NCI-H1436 treated with DMSO at 0.1 percent for 48 hours (cell line): ENCODE measurements around the gene SULT1A2.
"Not testable (repeated sequence)": the region's sequence is repeated elsewhere in the genome, so short reads cannot be mapped to it uniquely, and the experiment has no call there.

Source experiments
- DNase-seq: peaks from one replicate; lab custom pipeline; 2025; lab: John Stamatoyannopoulos, UW

The SULT1A2 gene

DNA sequence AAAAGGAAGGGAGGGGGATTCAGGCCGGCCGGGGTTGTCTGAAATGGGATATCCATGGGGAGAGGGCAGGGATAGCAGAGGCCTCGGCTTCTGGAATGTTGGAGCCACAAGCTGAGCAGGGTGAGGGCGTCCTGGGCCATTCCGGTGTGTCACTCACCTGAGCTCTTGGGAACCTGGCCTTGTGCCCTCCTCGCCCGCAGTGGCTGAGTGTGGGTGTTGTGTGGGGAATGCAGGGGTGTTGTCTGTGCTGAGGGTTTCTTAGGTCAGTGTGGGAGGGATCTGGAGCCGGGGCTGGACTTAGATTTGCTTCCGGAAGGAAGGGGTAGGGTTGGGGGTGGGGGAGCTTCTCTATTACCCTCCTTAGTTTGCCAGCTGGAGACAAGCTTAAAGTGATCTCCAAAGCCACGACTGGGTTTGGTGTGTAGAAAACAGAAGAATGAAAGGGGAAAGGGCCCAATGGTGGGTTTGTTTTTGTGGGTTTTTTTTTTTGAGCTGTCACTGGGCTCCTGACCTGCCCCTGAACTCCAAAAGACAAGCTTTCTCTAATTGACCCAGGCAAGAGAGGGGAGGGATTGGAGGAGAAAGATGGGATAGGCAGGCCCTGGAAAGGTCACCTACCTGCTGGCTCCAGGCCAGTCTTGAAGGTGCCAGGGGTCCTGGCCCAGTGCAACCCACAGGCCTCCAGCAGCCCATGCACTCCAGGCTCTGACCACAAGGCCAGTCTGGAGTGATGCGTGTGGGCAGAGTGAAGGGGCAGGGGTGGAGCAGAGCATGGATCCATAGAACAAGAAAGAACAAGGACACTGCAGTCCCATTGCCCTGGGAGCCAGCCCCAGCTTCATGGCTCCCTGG, at the start of gene SULT1A2:
TSS of gene SULT1A2 (minus strand) at position 211 of the 852 bp plus-strand sequence. CDS start 1,120 bp downstream, outside the sequence.
- no peak for DNase-seq

DNA sequence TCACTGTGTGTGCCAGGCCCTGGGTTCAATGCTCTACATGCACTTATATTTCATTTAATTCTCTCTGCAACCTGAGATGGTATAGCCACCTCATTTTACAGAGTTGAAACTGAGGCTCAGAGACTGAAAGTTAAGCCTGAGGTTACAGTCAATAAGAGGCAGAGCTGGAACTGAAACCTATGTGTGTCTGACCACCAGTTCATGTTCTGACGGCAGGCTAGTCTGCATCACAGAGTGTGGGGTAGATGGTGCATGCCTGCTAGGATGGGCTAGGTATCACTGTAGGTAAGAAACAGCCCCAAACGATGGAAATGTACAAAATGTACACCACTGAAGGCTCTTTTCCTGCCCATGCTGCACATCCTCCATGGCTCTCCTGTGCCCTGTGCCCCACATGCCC, 43.1 kb upstream of the SULT1A2 start:
- not testable (repeated sequence) for DNase-seq

DNA sequence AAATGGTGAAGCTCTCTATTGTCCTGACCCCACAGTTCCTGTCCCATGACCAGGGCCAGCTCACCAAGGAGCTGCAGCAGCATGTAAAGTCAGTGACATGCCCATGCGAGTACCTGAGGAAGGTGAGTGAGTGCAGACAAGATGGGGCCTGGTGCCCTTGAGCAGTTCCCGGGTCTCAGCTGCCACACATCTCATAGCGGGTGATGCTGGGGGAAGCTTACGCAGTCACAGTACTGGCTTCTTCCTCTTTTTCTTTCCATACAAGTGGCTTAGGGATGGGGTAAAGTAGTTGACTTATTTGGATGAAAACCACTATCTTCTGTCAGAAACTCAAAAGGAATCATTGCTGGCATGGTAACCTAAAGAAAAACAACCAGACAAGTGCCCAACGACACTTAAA, 41.5 kb upstream of the SULT1A2 start:
- DNase-seq: not testable (repeated sequence)

DNA sequence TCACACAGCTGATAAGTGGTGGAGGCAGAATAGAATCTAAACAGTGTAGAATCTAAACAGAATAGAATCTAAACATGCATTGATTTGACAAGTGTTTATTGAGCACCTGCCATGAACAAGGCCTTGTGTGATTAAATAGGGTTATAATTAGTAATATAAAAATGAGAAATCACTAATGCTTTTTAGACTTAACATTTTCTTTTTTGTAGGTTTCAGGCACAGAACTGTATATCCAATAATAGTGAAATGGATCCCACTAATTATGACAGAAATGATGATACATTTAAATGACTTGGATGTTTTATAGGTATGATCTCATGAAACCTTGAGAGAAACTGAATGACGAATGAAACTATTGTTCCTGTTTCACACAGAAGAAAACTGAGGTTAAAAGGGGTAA, 40.9 kb upstream of the SULT1A2 start, which contains the start of gene NPIPB8:
TSS of gene NPIPB8 (plus strand) at position 301 of the 400 bp plus-strand sequence. CDS start 296 bp downstream, outside the sequence.
- not testable (repeated sequence) for DNase-seq

DNA sequence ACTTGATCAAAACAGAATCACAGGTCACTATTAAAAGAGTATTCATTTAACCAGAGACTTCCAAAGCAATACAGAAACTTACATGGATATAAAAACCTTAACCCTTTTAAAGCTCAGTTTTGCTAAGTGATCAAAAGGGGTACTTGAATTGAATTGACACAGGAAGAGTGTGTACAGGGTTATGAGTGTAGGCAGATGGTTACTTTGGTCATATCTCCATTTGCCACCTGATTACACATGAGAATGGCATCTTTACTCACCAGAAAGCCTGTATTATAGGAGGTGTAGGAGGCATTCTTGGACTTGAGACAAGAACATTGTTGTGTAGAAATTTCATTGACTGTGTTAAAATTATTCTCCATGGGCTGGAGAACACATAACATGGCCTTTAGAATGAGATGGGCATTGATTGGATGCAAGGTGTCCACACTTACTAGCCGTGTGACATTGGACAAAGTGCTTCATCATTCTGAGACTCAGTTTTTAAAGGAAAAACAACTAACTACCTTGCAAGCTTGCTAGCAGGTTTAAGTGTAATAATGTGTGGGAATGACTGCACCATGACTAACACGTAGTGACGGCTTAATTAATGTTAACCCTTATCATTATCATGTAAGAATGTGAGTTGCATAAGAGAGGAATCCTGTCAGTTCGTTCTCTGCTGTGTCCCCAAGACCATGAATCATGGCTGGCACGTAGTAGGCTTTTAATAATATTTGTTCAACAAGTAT, 39.4 kb upstream of the SULT1A2 start:
- DNase-seq: not testable (repeated sequence)

DNA sequence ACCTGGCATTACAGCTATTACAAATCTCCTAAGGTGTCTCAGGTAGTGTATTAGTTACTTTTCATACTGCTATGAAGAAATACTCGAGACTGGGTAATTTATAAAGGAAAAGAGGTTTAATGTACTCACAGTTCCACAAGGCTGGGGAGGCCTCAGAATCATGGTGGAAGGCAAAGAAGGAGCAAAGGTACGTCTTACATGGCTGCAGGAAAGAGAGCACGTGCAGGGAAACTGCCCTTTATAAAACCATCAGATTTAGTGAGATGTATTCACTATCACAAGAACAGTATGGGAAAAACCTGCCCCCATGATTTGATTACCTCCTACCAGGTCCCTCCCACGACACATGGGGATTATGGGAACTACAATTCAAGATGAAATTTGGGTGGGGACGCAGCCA, 34.1 kb upstream of the SULT1A2 start:
- DNase-seq: not testable (repeated sequence)

DNA sequence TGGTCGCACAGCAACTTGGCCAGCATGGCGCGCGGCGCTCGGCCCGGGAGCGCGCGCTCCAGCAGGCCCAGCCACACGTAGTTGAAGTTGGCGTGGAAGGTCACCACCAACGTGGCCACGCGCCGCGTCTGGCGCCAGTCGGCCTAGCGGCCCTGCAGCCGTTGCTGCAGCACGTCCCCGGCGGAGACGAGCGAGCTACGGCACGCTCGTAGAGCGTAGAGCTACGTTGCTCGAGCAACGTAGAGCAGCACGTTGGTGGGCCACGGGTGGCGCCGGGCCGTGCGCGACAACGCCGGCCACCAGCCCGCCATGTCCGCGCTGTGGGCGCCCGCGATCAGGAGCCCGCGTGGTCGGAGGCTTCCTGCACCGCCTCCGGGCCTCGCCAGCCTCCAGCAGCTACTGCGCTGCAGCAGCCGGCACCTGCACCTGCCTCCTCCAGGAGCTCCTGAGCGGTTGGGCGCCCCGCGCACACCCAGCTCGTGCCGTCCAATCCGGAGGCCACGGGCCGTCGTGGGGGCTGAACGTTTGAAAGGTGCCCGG, 26.4 kb upstream of the SULT1A2 start:
- no peak for DNase-seq

DNA sequence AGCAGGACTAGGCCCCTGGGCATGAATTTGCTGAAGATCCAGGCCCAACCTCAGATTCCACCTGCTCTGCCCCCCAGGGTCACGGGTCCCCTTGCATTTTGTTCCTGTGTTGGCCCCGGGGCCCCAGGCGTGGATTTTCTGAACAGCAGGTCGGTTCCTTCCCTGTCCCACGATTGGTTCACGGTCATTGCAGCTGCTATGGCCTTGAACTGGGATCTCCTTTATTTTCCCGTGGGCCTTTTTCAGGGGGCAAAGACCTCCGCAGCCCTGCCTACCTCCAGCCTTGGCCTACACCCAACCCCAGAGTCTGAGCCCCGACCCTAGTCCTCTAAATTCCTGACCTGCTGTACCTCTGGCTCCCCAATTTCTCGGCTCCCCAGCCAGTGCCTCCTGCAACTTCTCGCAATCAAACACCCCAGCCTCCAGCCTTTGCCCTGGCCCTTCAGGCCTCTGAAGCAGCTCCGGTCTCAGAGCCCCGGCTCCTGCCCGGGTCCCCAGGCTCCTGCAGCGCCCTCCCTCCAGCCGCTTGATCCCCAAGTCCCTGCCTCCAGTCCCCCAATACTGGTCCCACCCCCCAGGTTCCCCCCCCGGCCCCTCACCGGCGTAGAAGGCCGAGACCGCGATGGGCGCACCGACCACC, 25.8 kb upstream of the SULT1A2 start:
- not testable (repeated sequence) for DNase-seq

DNA sequence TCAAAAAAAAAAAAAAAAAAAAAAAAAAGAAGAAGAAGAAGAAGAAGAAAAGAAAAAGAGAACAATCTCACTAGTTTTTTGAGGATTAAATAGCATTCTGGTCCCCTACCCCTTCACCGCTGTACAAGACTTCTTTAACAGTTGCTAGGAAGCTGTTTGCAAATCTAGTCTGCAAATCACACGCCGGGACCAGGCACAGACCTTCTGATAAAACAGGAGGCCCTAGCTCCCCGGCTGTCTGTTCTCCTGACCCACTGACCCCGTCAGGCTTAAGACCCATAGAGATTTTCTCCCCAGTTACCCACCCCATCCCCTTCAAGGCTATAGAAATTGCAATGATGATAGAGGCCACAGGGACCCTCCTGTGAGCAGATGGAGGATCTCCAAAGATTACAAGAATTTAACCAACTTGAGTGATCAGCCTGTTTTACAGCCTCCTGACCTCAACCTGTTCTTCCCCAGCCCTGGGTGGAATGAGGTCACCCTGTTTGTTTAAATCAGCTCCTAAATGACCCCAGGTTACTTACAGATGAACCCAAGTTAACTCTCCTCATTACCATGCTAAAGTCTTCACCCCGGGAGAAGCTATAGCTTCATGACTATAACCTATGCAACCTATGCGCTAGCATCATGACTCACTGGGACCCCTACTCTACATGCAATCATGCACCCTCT, 24.8 kb upstream of the SULT1A2 start:
- no peak for DNase-seq

DNA sequence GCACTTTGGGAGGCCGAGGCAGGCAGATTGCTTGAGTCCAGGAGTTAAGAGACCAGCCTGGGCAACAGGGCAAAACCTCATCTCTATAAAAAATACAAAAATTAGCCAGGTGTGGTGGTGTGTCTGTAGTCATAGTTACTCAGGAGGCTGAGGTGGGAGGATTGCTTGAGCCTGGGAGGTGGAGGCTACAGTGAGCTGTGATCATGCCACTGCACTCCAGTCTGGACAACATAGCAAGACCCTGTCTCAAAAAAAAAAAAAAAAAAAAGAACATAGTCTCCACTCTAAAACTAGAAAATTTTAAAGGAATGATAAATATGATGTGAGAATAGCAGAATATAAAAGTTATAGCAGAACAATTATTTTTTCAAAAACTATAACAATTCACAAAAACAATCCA, 23.5 kb upstream of the SULT1A2 start:
- not testable (repeated sequence) for DNase-seq

DNA sequence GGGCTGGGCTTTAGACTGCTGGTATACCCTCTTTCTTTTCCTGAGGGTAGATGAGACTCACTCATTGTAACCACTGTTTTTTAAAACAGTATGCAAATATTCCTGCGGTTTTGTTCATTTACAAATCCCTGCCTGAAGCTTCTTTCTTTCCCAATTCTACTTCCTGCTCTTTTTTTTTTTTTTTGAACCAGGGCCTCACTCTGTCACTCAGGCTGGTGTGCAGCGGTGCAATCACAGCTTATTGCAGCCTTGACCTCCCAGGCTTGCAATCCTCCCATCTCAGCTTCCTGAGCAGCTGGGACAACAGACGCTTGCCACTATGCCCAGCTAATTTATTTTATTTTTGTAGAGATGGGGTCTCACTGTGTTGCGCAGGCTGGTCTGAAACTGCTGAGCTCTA, 21.0 kb upstream of the SULT1A2 start:
- no peak for DNase-seq

DNA sequence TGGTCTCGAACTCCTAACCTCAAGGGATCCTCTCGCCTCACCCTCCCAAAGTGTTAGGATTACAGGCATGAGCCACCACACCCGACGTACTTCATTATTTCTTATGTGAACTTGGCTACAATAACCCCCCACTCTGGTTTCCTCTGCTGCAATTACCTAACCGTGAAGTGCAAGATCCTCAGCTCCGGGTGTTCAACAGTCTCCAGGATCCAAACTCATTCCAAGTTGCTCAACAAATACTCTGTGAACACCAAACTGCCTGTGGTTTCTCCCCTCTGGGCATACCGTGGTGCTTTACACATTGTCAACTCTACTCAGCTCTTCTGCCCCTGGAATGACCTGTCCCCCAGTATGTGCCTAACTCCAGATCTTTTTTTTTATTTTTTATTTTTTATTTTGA, 19.8 kb upstream of the SULT1A2 start:
- DNase-seq: no peak

DNA sequence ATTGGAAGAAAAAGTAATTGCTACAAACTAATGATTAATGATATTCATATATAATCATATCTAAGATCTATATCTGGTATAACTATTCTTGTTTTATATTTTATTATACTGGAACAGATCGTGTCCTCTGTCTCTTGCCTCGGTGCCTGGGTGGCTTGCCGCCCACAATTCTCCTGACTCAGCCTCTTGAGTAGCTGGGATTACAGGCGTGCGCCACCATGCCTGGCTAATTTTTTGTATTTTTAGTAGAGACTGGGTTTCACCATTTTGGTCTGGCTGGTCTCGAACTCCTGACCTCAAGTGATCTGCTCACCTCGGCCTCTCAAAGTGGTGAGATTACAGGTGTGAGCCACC, 19.4 kb upstream of the SULT1A2 start:
- not testable (repeated sequence) for DNase-seq

DNA sequence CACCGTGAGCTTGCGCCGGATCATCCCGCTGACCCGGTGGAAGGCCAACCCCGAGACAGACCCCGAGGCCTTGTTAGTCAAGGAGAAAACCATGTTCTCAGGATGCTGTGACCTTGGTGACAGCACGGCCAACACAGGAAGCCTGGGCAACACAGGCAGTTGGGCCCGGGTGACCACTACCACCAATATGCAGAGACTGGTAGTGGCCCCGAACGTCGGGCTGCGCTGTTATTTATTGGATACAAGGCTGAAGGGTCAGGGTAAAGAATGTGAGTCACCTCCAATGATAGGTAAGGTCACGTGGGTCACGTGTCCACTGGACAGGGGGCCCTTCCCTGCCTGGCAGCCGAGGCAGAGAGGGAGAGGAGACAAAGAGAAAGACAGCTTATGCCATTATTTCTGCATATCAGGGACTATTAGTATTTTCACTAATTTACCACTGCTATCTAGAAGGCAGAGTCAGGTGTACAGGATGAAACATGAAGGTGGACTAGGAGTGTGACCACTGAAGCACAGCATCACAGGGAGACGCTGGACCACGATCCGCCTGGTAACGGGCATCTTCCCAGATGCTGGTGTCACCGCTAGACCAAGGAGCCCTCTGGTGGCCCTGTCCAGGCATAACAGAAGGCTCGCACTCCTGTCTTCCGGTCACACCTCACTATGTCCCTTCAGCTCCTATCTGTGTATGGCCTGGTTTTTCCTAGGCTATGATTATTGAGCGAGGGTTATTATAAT, 18.8 kb upstream of the SULT1A2 start:
- not testable (repeated sequence) for DNase-seq

DNA sequence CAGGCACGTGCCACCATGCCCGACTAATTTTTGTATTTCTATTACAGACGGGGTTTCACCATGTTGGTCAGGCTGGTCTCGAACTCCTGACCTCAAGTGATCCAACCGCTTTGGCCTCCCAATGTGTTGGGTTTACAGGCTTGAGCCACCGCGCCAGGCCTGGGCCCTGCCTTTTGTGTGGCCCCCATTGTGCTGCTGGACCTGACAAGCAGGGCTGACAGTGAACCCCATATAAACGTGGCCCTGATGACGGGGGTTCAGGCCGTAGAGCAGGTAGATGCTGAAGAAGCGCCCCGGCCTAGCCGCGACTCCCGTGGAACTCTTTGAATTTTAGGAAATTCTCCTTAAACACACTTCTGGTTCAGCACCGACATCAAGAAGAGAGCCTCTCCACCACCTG, 17.7 kb upstream of the SULT1A2 start:
- not testable (repeated sequence) for DNase-seq

DNA sequence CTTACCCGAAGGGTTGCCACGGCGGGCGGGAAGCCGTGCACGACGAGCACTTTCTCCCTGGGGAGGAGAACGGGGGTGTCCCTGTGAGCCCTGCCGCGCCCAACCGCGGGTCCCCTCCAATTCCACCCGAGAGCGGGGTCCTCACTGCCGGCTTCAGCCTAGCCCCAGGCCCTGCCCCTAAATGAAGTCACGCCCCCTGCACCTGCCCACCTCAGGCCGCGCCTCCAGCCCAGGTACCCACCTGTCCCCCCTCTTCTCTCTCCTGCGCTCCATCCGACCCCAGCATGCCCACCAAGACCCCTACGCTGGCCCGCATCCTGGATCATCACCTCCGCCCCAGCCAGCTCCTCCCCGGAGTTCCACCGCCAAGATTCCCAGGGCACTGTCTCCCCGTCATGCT, 17.1 kb upstream of the SULT1A2 start:
- not testable (repeated sequence) for DNase-seq

DNA sequence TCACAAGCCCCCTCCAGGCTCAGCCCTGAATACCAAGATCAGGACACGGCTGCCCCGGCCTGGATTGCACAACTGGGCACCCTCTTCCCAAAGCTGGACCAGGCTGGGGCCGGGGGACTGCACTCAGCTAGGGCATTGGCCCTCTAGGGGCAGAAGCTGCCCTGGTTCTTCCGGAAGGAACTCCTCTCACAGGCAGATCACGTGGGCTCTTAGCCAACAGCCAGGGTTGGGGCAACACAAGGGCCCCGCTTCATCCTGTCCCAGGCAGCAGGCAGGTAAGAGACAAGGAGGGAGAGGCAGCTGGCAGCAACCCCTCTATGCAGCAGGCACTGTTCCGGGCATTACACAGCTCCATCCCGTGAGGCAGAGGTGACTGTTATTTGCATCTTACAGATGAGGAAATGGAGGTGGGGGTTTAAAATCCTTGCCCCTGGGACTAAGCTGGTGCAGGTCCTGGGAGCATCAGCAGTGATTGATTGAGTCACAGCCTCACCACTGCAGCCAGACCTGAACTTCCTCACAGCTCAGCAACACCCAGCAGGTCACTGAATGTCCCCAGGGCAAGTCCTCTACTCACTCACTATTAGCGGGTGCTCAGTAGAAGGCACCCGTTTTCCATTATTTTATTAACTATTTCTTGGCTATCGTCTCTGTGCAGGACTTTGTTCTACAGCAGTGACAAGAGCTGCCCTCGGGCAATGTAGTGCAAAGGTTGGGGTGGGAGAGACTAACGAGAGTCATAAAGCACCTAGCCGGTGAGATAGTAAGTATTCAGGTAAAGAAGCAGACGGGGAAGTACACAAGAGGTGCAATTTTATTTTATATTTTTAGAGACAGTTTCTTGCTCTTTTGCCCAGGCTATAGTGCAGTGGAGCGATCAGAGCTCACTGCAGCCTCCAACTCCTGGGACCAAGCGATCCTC, 15.8 kb upstream of the SULT1A2 start:
- DNase-seq: not testable (repeated sequence)

DNA sequence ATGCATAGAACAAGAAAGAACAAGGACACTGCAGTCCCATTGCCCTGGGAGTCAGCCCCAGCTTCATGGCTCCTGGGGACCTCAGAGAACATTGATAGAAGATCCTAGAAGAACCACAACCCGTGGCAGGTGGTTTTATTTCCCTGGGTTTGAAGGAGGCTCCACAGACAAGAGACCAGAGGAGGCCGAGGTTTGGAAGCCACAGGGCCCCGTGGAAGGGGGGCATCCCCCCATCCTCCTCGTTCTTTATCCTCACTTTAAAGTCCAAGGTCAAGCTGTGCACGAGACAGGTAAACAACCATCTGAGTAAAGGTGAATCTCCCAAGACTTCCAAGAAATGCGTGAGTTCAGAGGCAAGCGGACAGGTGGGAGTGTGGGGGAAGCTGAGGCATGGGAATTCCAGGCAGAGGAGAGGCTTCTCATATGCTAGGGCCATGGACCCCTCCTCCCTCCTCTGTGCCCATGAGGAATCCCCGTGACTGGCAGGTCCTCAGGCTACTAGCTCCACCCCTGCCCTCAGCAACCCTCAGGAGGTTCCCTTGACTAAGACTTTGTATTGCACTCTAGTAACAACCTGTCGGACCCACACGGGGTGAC, 13.8 kb upstream of the SULT1A2 start:
- no peak for DNase-seq
